Colonic mucosa (tissue), 4 donors: ENCODE data around the gene ZW10. TPM values are rescaled to one million over a fixed set of nuclear protein-coding genes. Genes with fewer than 3 reads are reported as not detected.

ENCODE experiments used
- DNase-seq: peaks from one replicate; pipeline ENCODE4 v3.0.0-alpha.2; 2020
- H3K27ac ChIP-seq: fragments of 200-600 bp; one replicate; pipeline ENCODE4 v1.8.0; 2021
- H3K27me3 ChIP-seq: fragments of 200-600 bp; one replicate; pipeline ENCODE4 v1.8.0; 2021
- H3K36me3 ChIP-seq: fragments of 200-600 bp; one replicate; pipeline ENCODE4 v1.8.0; 2021
- H3K4me1 ChIP-seq: fragments of 200-600 bp; one replicate; pipeline ENCODE4 v1.8.0; 2021; ENCODE audit warnings: mild to moderate bottlenecking
- H3K4me3 ChIP-seq: fragments of 200-600 bp; one replicate; pipeline ENCODE4 v1.8.0; 2021
- H3K9ac ChIP-seq, 2 donors: one replicate each; pipeline ENCODE4 v1.7.0; 2013; ENCODE audit warnings: control low read depth in 2 of 2, low read depth in 2 of 2, low read length in 2 of 2
- H3K9me3 ChIP-seq: fragments of 200-600 bp; one replicate; pipeline ENCODE4 v1.8.0; 2021
- intact Hi-C: fragments of 100-400 bp; cut with DNase I; formaldehyde crosslinking; loops from one replicate; pipeline ENCODE4 v1.14.1; 2022
- total RNA-seq, 2 donors: library from RNA; stranded (reverse); fragmentation: NEBNext Ultra II Directional in 1 of 2; extraction: Animal tissue kit (Norgen Biotek cat#: 25700) in 1 of 2; gene quantifications; one replicate each; pipeline ENCODE4 v1.2.1, GENCODE V29; 2021
- TF ChIP-seq, protein P1 (sequence below): fragments of 200-600 bp; IDR thresholded peaks from one replicate; pipeline ENCODE4 v1.8.0; 2022; ENCODE audit warnings: antibody characterized with exemption, mild to moderate bottlenecking
- donor health status: healthy.
- donor health status: DM: no; HTN: no; CAD: no.
- donor health status: DM: no; HTN: no; CAD: no.

Gene ZW10
- total RNA-seq, 2 donors from 2014 or later: 12.3 to 17.8 TPM

DNA sequence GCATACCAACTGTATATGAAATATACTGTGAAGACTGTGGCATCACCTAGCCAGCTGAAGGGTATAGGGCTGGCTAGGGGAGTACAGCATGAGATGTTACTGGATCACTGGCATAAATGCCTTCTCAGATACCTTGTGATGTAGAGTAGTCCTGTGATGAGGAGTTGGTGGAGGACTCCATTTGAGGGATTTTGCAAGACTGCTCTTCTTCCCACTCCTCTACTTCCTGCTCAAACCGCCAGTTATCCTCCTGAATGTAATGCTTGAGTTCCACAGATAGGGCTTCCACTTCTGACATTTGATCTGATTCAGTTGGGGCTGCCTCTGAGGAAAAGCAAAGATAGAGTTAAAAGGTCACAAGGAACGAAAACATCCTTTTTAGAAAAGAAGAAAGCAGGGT, 35.4 kb upstream of the ZW10 start:
- Histone ChIP-seq H3K27ac (no peak overlapping the region), H3K27me3 (no peaks in the 10 kb centered on the region), H3K4me3 (no peak overlapping the region), H3K36me3 (no peaks in the 10 kb centered on the region), H3K4me1 (no peaks in the 10 kb centered on the region), H3K9ac (no peak overlapping the region), H3K9me3 (no peaks in the 10 kb centered on the region)
- TF ChIP-seq, protein P1, sequence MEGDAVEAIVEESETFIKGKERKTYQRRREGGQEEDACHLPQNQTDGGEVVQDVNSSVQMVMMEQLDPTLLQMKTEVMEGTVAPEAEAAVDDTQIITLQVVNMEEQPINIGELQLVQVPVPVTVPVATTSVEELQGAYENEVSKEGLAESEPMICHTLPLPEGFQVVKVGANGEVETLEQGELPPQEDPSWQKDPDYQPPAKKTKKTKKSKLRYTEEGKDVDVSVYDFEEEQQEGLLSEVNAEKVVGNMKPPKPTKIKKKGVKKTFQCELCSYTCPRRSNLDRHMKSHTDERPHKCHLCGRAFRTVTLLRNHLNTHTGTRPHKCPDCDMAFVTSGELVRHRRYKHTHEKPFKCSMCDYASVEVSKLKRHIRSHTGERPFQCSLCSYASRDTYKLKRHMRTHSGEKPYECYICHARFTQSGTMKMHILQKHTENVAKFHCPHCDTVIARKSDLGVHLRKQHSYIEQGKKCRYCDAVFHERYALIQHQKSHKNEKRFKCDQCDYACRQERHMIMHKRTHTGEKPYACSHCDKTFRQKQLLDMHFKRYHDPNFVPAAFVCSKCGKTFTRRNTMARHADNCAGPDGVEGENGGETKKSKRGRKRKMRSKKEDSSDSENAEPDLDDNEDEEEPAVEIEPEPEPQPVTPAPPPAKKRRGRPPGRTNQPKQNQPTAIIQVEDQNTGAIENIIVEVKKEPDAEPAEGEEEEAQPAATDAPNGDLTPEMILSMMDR: no peak
- DNase-seq: no peak
- intact Hi-C loops: loop anchor here (5.0 kb wide), 1 partner anchor 453 kb away; no protein-coding TSS in a partner anchor

DNA sequence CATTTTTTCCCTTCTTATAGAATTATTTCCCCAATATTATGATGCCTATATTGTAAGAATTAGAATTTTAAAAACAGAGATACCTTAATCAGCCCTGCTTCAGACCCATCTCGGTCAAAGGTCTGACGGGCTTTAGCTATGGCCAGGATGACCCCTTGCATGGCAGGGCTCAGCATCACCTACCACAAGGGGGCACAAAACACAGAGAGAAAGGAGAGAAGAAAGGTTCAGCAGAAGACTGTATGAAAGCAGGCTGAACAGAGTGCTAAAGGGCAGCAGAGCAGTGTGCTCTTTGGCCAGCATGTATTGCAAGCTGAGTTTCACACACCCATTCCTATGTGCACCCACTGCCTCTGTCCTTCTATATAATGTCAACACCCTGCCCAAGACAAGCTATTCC, 32.9 kb upstream of the ZW10 start:
- H3K4me1 ChIP-seq: no peaks in the 10 kb centered on the region
- DNase-seq: peak; percentile 26
- no peaks in the 10 kb centered on the region for H3K27me3 ChIP-seq
- H3K9me3 ChIP-seq: no peaks in the 10 kb centered on the region
- no peak overlapping the region for H3K4me3 ChIP-seq
- TF ChIP-seq, protein P1: peak; percentile 36
- intact Hi-C loops: loop anchor here (5.0 kb wide), 1 partner anchor 456 kb away; no protein-coding TSS in a partner anchor
- H3K27ac ChIP-seq: no peak overlapping the region
- no peak overlapping the region for H3K9ac ChIP-seq
- H3K36me3 ChIP-seq: peaks cover 4% of the 10 kb centered on the region

DNA sequence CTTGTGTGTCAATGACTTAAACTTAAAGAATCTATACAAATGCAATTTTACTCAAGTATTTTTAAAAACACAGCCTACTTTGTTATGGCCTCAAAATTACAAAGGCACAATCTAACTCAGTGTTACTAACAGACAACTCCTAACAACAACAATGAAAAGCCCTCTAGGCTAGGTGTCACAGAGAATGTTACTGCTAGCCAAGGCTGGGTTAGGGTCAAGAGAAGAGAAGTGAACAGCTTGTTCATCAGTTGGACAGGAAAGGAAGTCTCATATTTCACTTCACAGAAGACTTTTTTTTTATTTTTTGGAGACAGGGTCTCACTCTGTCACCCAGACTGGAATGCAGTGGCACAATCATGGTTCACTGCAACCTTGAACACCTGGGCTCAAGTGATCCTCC, 32.1 kb upstream of the ZW10 start:
- H3K4me1 ChIP-seq: no peaks in the 10 kb centered on the region
- H3K27ac ChIP-seq: no peak overlapping the region
- DNase-seq: no peak

DNA sequence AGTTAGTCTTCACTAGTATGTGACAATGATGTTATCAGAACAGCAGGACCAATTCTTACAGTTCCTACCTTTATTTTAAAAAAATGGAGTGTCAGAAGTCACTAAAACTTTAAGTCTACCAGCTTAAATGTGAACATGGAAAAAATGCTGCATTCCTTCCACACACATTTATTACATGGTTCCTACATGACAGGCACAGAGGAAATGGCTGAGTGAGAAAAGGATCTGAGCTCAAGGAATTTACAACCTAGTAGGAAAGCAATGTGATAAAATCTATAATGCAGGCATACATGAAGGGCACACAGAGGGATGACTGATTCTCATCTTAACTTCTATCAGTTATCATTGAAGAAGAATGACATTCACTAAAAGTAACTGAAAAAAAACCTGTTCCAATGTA, 29.1 kb upstream of the ZW10 start:
- H3K9ac ChIP-seq: no peak overlapping the region
- TF ChIP-seq, protein P1: no peak
- peaks cover 4% of the 10 kb centered on the region for H3K36me3 ChIP-seq

More for the DNA sequence above, 32.1 kb upstream of the ZW10 start:
- H3K36me3 ChIP-seq: peaks cover 4% of the 10 kb centered on the region
- no peaks in the 10 kb centered on the region for H3K9me3 ChIP-seq
- no peak overlapping the region for H3K4me3 ChIP-seq
- intact Hi-C loops: loop anchor here (5.0 kb wide), 1 partner anchor 457 kb away; no protein-coding TSS in a partner anchor
- no peak overlapping the region for H3K9ac ChIP-seq
- no peaks in the 10 kb centered on the region for H3K27me3 ChIP-seq
- TF ChIP-seq, protein P1: no peak

DNA sequence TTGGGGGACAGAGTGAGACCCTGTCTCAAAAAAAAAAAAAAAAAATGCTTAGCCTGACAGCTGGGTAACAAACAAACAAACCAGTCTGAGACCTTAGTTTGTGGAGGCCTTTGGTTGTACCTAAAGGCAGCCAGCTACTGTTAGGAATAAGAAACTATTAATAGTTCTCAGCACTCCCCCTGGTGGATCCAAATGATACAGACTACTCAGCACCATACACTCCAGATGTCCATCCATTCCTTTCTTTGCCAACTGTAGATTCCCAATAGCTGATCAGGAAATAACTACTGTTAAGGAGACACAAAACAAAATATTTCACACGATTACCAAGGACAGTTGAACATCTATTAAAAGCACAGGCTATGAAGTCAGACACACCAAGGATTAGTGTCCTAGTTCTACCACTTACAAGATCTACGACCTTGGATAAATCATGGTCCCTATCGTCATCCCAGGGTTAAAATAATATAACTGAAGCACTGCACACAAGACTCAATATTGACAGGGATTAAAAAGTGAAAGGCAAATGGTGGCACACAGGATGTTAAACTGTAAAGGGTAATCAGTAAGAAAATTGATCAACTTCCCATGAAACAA, 23.3 kb upstream of the ZW10 start:
- Histone ChIP-seq H3K36me3 (no peaks in the 10 kb centered on the region), H3K27me3 (no peaks in the 10 kb centered on the region), H3K9ac (no peak overlapping the region), H3K4me3 (no peak overlapping the region), H3K4me1 (no peaks in the 10 kb centered on the region), H3K27ac (no peak overlapping the region), H3K9me3 (no peaks in the 10 kb centered on the region)
- intact Hi-C loops: no loop called here
- TF ChIP-seq, protein P1: peak; percentile 56
- DNase-seq: peak; percentile 24

More for the DNA sequence above, 29.1 kb upstream of the ZW10 start:
- DNase-seq: no peak
- intact Hi-C loops: no loop called here
- Histone ChIP-seq H3K4me3 (no peak overlapping the region), H3K9me3 (no peaks in the 10 kb centered on the region), H3K27me3 (no peaks in the 10 kb centered on the region), H3K27ac (no peak overlapping the region), H3K4me1 (no peaks in the 10 kb centered on the region)
